Omental fat pad (tissue), 4 donors: ENCODE data around the gene CAPN9. TPM values are rescaled to one million over a fixed set of nuclear protein-coding genes. Genes with fewer than 3 reads are reported as not detected.

Source experiments
- ATAC-seq: fragments of 150-250 bp; one replicate; pipeline ENCODE4 v1.9.1; 2016; ENCODE audit warnings: mild to moderate bottlenecking, moderate library complexity; ENCODE audit not compliant: low FRiP score
- DNase-seq: peaks from one replicate; pipeline ENCODE4 v3.0.0-alpha.2; 2019; ENCODE audit warnings: low spot score
- total RNA-seq, 4 donors: library from RNA; depleted of rRNA; stranded (reverse); fragments of >200 nt; gene quantifications; one replicate each; pipeline ENCODE4 v1.1.0, GENCODE V29; 2016
- TF ChIP-seq, protein P1 (sequence below), 3 donors: fragments of 450-650 bp; IDR thresholded peaks; one replicate each; pipeline ENCODE4 v1.5.1; 2016 to 2017; ENCODE audit warnings: antibody characterized with exemption in 3 of 3, mild to moderate bottlenecking in 3 of 3, moderate library complexity in 2 of 3

CAPN9 gene
- total RNA-seq, 4 donors from 2014 or later, result not detected

GRCh38 chr1:230772457-230773395 is 25.5 kb downstream of the CAPN9 start:
- no peak for DNase-seq
- TF ChIP-seq, protein P1, sequence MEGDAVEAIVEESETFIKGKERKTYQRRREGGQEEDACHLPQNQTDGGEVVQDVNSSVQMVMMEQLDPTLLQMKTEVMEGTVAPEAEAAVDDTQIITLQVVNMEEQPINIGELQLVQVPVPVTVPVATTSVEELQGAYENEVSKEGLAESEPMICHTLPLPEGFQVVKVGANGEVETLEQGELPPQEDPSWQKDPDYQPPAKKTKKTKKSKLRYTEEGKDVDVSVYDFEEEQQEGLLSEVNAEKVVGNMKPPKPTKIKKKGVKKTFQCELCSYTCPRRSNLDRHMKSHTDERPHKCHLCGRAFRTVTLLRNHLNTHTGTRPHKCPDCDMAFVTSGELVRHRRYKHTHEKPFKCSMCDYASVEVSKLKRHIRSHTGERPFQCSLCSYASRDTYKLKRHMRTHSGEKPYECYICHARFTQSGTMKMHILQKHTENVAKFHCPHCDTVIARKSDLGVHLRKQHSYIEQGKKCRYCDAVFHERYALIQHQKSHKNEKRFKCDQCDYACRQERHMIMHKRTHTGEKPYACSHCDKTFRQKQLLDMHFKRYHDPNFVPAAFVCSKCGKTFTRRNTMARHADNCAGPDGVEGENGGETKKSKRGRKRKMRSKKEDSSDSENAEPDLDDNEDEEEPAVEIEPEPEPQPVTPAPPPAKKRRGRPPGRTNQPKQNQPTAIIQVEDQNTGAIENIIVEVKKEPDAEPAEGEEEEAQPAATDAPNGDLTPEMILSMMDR (IDR thresholded peaks at IDR 0.05), result no peak
- ATAC-seq, result peak; percentile 66

GRCh38 chr1:230773396-230774033 is 26.3 kb downstream of the CAPN9 start:
- ATAC-seq (no peak), DNase-seq (no peak)
- TF ChIP-seq, protein P1 (IDR thresholded peaks at IDR 0.05), result no peak

GRCh38 chr1:230778916-230779590 is 31.9 kb downstream of the CAPN9 start:
- ATAC-seq, result no peak
- DNase-seq, result no peak
- TF ChIP-seq, protein P1 (IDR thresholded peaks at IDR 0.05), result no peak

DNA sequence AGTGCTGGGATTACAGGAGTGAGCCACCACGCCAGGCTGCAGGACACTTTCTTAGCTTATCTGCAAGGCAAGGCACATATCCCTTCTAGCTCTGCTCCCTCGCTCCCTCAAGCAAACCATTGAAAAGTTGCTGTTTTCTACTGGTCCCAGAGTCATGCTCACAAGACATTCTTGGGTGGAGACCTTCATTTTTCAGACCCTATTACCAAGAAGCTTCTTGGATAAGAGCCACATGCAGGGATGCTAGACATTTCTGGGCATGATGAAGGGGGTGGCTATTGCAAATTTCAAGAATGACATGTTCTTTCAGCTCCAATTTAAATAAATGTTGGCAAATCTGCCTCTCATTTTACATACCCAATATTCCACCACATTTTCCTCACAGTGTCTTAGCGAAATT is 33.9 kb downstream of the CAPN9 start:
- no peak for DNase-seq
- TF ChIP-seq, protein P1 (IDR thresholded peaks at IDR 0.05), result no peak
- no peak for ATAC-seq

DNA sequence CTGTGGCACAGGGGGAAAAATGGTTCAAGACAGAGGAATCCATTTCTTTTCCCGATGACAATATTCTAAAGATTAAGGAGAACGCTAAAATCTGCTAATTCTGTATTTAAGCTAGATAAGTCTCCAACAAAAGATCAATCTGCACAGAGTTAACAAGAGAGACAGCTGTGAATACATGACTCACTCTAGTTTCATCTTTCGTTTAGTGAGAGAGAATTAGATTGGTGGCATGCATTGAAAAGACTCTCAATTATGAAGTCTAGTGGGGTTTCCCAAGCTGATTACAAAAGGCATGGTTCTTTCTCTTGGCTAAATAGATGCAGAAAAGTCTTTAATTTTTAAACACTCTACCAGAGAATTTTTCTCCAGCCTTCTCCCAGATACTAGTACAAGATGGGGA is 34.4 kb downstream of the CAPN9 start:
- ATAC-seq (no peak), DNase-seq (no peak)
- TF ChIP-seq, protein P1 (IDR thresholded peaks at IDR 0.05), result no peak

DNA sequence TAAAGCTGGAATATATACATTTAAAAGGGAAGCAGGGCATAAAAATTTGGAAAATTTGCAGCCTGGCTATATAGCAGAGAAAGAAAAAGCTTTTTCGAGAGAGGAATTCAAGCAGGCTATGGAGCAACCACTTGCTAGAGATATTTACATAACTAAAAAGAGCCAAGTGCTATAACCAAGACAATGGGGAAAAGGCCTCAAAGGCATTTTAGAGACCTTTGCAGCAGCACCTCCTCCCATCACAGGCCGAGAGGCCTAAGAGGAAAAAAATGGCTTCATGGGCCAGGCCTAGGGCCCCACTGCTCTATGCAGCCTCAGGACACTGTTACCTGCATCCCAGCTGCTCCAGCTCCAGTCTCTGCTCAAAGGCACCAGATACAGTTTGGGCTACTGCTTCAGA is 37.0 kb downstream of the CAPN9 start:
- ATAC-seq, result no peak
- DNase-seq, result no peak
- TF ChIP-seq, protein P1 (IDR thresholded peaks at IDR 0.05), result no peak
